WTC11 (cell line): ENCODE data around the gene C4BPB. TPM values are rescaled to one million over a fixed set of nuclear protein-coding genes. Genes with fewer than 3 reads are reported as not detected.

Source experiments
- ATAC-seq: fragments of 200-7000 bp; cut with Tn5 transposase; 2 replicates; pipeline ENCODE4 v1.10.0; 2021; ENCODE audit warnings: mild to moderate bottlenecking, moderate library complexity
- CTCF ChIA-PET: fragments of 300-600 bp; sonication (Branson Sonifier 250); formaldehyde crosslinking; loops from one replicate; lab custom pipeline; 2021; ENCODE audit warnings: antibody characterized with exemption; lab: Charles Lee
- POLR2A ChIA-PET: fragments of 350-600 bp; sonication (Branson Sonifier 250); formaldehyde crosslinking; loops from one replicate; lab custom pipeline; 2021; ENCODE audit warnings: antibody characterized with exemption; lab: Charles Lee
- DNase-seq: peaks from one replicate; pipeline ENCODE4 v3.0.0; 2021; ENCODE audit warnings: low spot score
- H3K27ac Mint-ChIP-seq: 2 replicates; pipeline ENCODE4 v1.8.0; 2021; ENCODE audit warnings: mixed read lengths
- H3K27me3 Mint-ChIP-seq: 2 replicates; pipeline ENCODE4 v1.8.0; 2021; ENCODE audit warnings: low read depth, mild to moderate bottlenecking, moderate library complexity, mixed read lengths
- H3K36me3 Mint-ChIP-seq: 2 replicates; pipeline ENCODE4 v1.8.0; 2021; ENCODE audit warnings: mixed read lengths
- H3K4me1 Mint-ChIP-seq: 2 replicates; pipeline ENCODE4 v1.8.0; 2022; ENCODE audit warnings: mixed read lengths
- H3K4me3 Mint-ChIP-seq: 2 replicates; pipeline ENCODE4 v1.8.0; 2021; ENCODE audit warnings: mild to moderate bottlenecking, moderate library complexity, mixed read lengths
- H3K9me3 Mint-ChIP-seq: 2 replicates; pipeline ENCODE4 v1.8.0; 2021; ENCODE audit warnings: mixed read lengths
- CTCF ChIP-seq: fragments of 200-600 bp; IDR thresholded peaks from 2 replicates; pipeline ENCODE4 v1.8.0; 2022; ENCODE audit warnings: antibody characterized with exemption
- EMX1 ChIP-seq: fragments of 250-450 bp; sonication (Bioruptor Pico); IDR thresholded peaks from 2 replicates; pipeline ENCODE4 v1.8.0; 2021; ENCODE audit warnings: mild to moderate bottlenecking
- MLX ChIP-seq: sonication (generic); formaldehyde crosslinking; IDR thresholded peaks from 2 replicates; pipeline ENCODE4 v1.8.1; 2023; ENCODE audit warnings: mild to moderate bottlenecking, missing genetic modification reagents, moderate library complexity
- MYBL2 ChIP-seq: sonication (generic); formaldehyde crosslinking; IDR thresholded peaks from 2 replicates; pipeline ENCODE4 v1.8.1; 2023; ENCODE audit warnings: mild to moderate bottlenecking, moderate library complexity, missing genetic modification reagents
- NR2C2 ChIP-seq: sonication (generic); formaldehyde crosslinking; IDR thresholded peaks from 2 replicates; pipeline ENCODE4 v1.8.0; 2022; ENCODE audit warnings: mild to moderate bottlenecking, missing genetic modification reagents
- OVOL2 ChIP-seq: fragments of 250-450 bp; sonication (Bioruptor Pico); IDR thresholded peaks from 2 replicates; pipeline ENCODE4 v1.9.0; 2021; ENCODE audit warnings: mild to moderate bottlenecking, borderline replicate concordance
- PRDM15 ChIP-seq: sonication (generic); formaldehyde crosslinking; IDR thresholded peaks from 2 replicates; pipeline ENCODE4 v1.8.0; 2022; ENCODE audit warnings: missing genetic modification reagents
- PRRX2 ChIP-seq: fragments of 250-450 bp; sonication (Bioruptor Pico); IDR thresholded peaks from 2 replicates; pipeline ENCODE4 v1.8.0; 2021; ENCODE audit warnings: mild to moderate bottlenecking
- SP1 ChIP-seq: sonication (generic); formaldehyde crosslinking; conservative IDR thresholded peaks from 2 replicates; pipeline ENCODE4 v1.8.1; 2022; ENCODE audit warnings: missing genetic modification reagents
- TCF7 ChIP-seq: sonication (generic); formaldehyde crosslinking; IDR thresholded peaks from 2 replicates; pipeline ENCODE4 v1.8.0; 2022; ENCODE audit warnings: mild to moderate bottlenecking, low read depth, missing genetic modification reagents, moderate library complexity
- ZMAT4 ChIP-seq: fragments of 250-450 bp; sonication (Bioruptor Pico); IDR thresholded peaks from 2 replicates; pipeline ENCODE4 v1.9.0; 2021; ENCODE audit warnings: mild to moderate bottlenecking
- ZNF219 ChIP-seq: sonication (generic); formaldehyde crosslinking; IDR thresholded peaks from 2 replicates; pipeline ENCODE4 v1.8.0; 2023; ENCODE audit warnings: missing genetic modification reagents, mild to moderate bottlenecking, borderline replicate concordance
- ZNF263 ChIP-seq: sonication (generic); formaldehyde crosslinking; IDR thresholded peaks from 2 replicates; pipeline ENCODE4 v1.8.1; 2022; ENCODE audit warnings: low read depth, mild to moderate bottlenecking, moderate library complexity, missing genetic modification reagents
- total RNA-seq: library from RNA; stranded (reverse); gene quantifications from 3 replicates; pipeline ENCODE4 v1.2.3, GENCODE V29; 2021
- TF ChIP-seq, protein P1 (sequence below): fragments of 250-450 bp; sonication (Bioruptor Pico); IDR thresholded peaks from 2 replicates; pipeline ENCODE4 v1.9.0; 2021; ENCODE audit warnings: mild to moderate bottlenecking, borderline replicate concordance
- TF ChIP-seq, protein P2 (sequence below): sonication (generic); formaldehyde crosslinking; IDR thresholded peaks from 2 replicates; pipeline ENCODE4 v1.8.0; 2022; ENCODE audit warnings: mild to moderate bottlenecking, missing genetic modification reagents

The C4BPB gene
- total RNA-seq, 1 experiment from 2014 or later: 0.26 TPM

- TF ChIP-seq NR2C2 (CRISPR knock-in tag): no peak
- no peak for TF ChIP-seq ZNF219
Observed at GRCh38 chr1:207093944-207094343, 5.3 kb downstream of the C4BPB start (continued).

DNA sequence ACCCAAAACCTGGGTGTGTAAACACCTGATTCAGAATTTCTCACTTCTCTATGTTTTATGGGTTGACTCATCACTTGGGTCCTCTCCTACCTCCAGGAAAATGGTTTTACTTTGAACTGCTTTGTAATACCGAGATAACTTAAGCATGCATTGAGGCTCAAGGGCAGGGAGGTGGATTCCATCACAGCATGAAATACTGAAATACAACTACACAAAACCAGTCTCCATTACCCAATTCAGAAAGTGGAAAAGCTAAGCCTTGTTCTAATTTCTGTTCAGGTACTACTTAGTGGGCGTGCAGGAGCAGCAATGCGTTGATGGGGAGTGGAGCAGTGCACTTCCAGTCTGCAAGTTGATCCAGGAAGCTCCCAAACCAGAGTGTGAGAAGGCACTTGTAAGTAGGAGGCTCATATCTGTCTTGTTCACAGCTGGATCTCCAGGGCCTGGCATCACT is 9.2 kb downstream of the C4BPB start:
- TF ChIP-seq ZNF263 (CRISPR knock-in tag) (no peak), ZMAT4 (CRISPR knock-in tag) (no peak), PRDM15 (CRISPR knock-in tag) (no peak), MYBL2 (no peak), PRRX2 (CRISPR knock-in tag) (no peak), SP1 (CRISPR knock-in tag) (no peak), EMX1 (CRISPR knock-in tag) (no peak)
- TF ChIP-seq, protein P1, sequence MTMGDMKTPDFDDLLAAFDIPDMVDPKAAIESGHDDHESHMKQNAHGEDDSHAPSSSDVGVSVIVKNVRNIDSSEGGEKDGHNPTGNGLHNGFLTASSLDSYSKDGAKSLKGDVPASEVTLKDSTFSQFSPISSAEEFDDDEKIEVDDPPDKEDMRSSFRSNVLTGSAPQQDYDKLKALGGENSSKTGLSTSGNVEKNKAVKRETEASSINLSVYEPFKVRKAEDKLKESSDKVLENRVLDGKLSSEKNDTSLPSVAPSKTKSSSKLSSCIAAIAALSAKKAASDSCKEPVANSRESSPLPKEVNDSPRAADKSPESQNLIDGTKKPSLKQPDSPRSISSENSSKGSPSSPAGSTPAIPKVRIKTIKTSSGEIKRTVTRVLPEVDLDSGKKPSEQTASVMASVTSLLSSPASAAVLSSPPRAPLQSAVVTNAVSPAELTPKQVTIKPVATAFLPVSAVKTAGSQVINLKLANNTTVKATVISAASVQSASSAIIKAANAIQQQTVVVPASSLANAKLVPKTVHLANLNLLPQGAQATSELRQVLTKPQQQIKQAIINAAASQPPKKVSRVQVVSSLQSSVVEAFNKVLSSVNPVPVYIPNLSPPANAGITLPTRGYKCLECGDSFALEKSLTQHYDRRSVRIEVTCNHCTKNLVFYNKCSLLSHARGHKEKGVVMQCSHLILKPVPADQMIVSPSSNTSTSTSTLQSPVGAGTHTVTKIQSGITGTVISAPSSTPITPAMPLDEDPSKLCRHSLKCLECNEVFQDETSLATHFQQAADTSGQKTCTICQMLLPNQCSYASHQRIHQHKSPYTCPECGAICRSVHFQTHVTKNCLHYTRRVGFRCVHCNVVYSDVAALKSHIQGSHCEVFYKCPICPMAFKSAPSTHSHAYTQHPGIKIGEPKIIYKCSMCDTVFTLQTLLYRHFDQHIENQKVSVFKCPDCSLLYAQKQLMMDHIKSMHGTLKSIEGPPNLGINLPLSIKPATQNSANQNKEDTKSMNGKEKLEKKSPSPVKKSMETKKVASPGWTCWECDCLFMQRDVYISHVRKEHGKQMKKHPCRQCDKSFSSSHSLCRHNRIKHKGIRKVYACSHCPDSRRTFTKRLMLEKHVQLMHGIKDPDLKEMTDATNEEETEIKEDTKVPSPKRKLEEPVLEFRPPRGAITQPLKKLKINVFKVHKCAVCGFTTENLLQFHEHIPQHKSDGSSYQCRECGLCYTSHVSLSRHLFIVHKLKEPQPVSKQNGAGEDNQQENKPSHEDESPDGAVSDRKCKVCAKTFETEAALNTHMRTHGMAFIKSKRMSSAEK: no peak
- TF ChIP-seq, protein P2, sequence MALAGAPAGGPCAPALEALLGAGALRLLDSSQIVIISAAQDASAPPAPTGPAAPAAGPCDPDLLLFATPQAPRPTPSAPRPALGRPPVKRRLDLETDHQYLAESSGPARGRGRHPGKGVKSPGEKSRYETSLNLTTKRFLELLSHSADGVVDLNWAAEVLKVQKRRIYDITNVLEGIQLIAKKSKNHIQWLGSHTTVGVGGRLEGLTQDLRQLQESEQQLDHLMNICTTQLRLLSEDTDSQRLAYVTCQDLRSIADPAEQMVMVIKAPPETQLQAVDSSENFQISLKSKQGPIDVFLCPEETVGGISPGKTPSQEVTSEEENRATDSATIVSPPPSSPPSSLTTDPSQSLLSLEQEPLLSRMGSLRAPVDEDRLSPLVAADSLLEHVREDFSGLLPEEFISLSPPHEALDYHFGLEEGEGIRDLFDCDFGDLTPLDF: no peak
- H3K4me1 Mint-ChIP-seq: no peaks in the 10 kb centered on the region
- peaks cover 4% of the 10 kb centered on the region for H3K27me3 Mint-ChIP-seq
- H3K4me3 Mint-ChIP-seq: no peak overlapping the region
- CTCF ChIA-PET: no interaction called here
- peaks cover 17% of the 10 kb centered on the region for H3K9me3 Mint-ChIP-seq
- peaks cover 12% of the 10 kb centered on the region for H3K36me3 Mint-ChIP-seq
- no peak overlapping the region for H3K27ac Mint-ChIP-seq
- POLR2A ChIA-PET: no interaction called here
- DNase-seq (no peak), ATAC-seq (no peak)

DNA sequence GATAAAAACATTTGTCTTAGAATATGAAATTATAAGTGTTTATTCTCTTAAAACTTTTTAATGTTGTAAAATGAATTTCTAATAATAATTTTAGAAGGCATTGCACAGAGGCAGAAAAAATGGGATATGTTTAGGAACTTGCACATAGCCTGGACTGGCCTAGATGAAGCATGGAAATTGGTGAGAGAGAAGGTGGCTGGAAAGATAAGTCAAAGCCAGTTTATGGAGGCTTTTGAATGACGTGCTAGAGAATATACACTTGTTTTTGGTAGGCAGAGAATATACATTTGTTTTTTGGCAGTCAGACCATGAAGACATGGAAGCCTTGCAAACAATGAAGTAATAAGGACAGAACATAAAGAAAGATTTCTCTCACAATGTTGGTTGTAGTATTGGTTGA is 13.1 kb downstream of the C4BPB start:
- no peak overlapping the region for H3K27ac Mint-ChIP-seq
- peaks cover 2% of the 10 kb centered on the region for H3K4me1 Mint-ChIP-seq
- H3K9me3 Mint-ChIP-seq: peaks cover 17% of the 10 kb centered on the region
- ATAC-seq (no peak), DNase-seq (no peak)
- H3K27me3 Mint-ChIP-seq: peaks cover 7% of the 10 kb centered on the region
- peaks cover 12% of the 10 kb centered on the region for H3K36me3 Mint-ChIP-seq
- H3K4me3 Mint-ChIP-seq: no peak overlapping the region
- ChIA-PET POLR2A (no interaction called here), CTCF (no interaction called here)
- TF ChIP-seq CTCF: no peak
- TF ChIP-seq MLX (CRISPR knock-in tag): no peak
- TF ChIP-seq, protein P1: no peak
- TF ChIP-seq TCF7: no peak
- TF ChIP-seq ZNF219: no peak
- no peak for TF ChIP-seq OVOL2 (CRISPR knock-in tag)
- no peak for TF ChIP-seq MYBL2
